ENCODE results near the gene PPP1R14C.

The PPP1R14C gene

GRCh38 chr6:150255840-150256239 lies 113.0 kb downstream of the PPP1R14C start:
- DNase-seq: no peak
- in situ Hi-C loops (cut with HindIII; ENCODE audit: low pct_ligation_motif_present, low pct_unique_long_range_greater_than_20kb, low sequenced_read_pairs): no loop called here

- in situ Hi-C loops (cut with HindIII; ENCODE audit: low pct_ligation_motif_present, low pct_unique_long_range_greater_than_20kb, low sequenced_read_pairs): no loop called here
- DNase-seq: no peak
Observed at GRCh38 chr6:150256618-150257272, 113.9 kb downstream of the PPP1R14C start.

GRCh38 chr6:150258381-150258780 lies 115.5 kb downstream of the PPP1R14C start:
- in situ Hi-C loops (cut with HindIII; ENCODE audit: low pct_ligation_motif_present, low pct_unique_long_range_greater_than_20kb, low sequenced_read_pairs): no loop called here
- no peak for DNase-seq

- in situ Hi-C loops (cut with HindIII; ENCODE audit: low pct_ligation_motif_present, low pct_unique_long_range_greater_than_20kb, low sequenced_read_pairs): no loop called here
- DNase-seq: no peak
Observed at GRCh38 chr6:150260931-150261330, 118.1 kb downstream of the PPP1R14C start.

GRCh38 chr6:150261997-150262697 lies 119.3 kb downstream of the PPP1R14C start:
- DNase-seq: no peak
- in situ Hi-C loops (cut with HindIII; ENCODE audit: low pct_ligation_motif_present, low pct_unique_long_range_greater_than_20kb, low sequenced_read_pairs): no loop called here

GRCh38 chr6:150263765-150264404 lies 121.0 kb downstream of the PPP1R14C start:
- in situ Hi-C loops (cut with HindIII; ENCODE audit: low pct_ligation_motif_present, low pct_unique_long_range_greater_than_20kb, low sequenced_read_pairs): no loop called here
- no peak for DNase-seq

GRCh38 chr6:150266309-150266708 lies 123.5 kb downstream of the PPP1R14C start:
- no peak for DNase-seq
- in situ Hi-C loops (cut with HindIII; ENCODE audit: low pct_ligation_motif_present, low pct_unique_long_range_greater_than_20kb, low sequenced_read_pairs): no loop called here

- in situ Hi-C loops (cut with HindIII; ENCODE audit: low pct_ligation_motif_present, low pct_unique_long_range_greater_than_20kb, low sequenced_read_pairs): no loop called here
Observed at GRCh38 chr6:150266963-150267685, 124.3 kb downstream of the PPP1R14C start.

GRCh38 chr6:150267686-150268561 lies 125.1 kb downstream of the PPP1R14C start:
- no peak for DNase-seq
- in situ Hi-C loops (cut with HindIII; ENCODE audit: low pct_ligation_motif_present, low pct_unique_long_range_greater_than_20kb, low sequenced_read_pairs): no loop called here

More at GRCh38 chr6:150266963-150267685, 124.3 kb downstream of the PPP1R14C start:
- DNase-seq: no peak

GRCh38 chr6:150269130-150269856 lies 126.4 kb downstream of the PPP1R14C start:
- no peak for DNase-seq
- in situ Hi-C loops (cut with HindIII; ENCODE audit: low pct_ligation_motif_present, low pct_unique_long_range_greater_than_20kb, low sequenced_read_pairs): no loop called here

GRCh38 chr6:150269857-150270223 lies 127.0 kb downstream of the PPP1R14C start:
- peak; percentile 60 for DNase-seq
- in situ Hi-C loops (cut with HindIII; ENCODE audit: low pct_ligation_motif_present, low pct_unique_long_range_greater_than_20kb, low sequenced_read_pairs): no loop called here

GRCh38 chr6:150270330-150271052 lies 127.6 kb downstream of the PPP1R14C start:
- no peak for DNase-seq
- in situ Hi-C loops (cut with HindIII; ENCODE audit: low pct_ligation_motif_present, low pct_unique_long_range_greater_than_20kb, low sequenced_read_pairs): no loop called here

GRCh38 chr6:150271172-150271500 lies 128.3 kb downstream of the PPP1R14C start:
- in situ Hi-C loops (cut with HindIII; ENCODE audit: low pct_ligation_motif_present, low pct_unique_long_range_greater_than_20kb, low sequenced_read_pairs): no loop called here
- no peak for DNase-seq

- in situ Hi-C loops (cut with HindIII; ENCODE audit: low pct_ligation_motif_present, low pct_unique_long_range_greater_than_20kb, low sequenced_read_pairs): no loop called here
- no peak for DNase-seq
Observed at GRCh38 chr6:150271501-150272263, 128.8 kb downstream of the PPP1R14C start.

GRCh38 chr6:150272264-150272975 lies 129.6 kb downstream of the PPP1R14C start:
- in situ Hi-C loops (cut with HindIII; ENCODE audit: low pct_ligation_motif_present, low pct_unique_long_range_greater_than_20kb, low sequenced_read_pairs): no loop called here
- no peak for DNase-seq

- no peak for DNase-seq
- in situ Hi-C loops (cut with HindIII; ENCODE audit: low pct_ligation_motif_present, low pct_unique_long_range_greater_than_20kb, low sequenced_read_pairs): no loop called here
Observed at GRCh38 chr6:150272976-150273315, 130.1 kb downstream of the PPP1R14C start.

Data from ACHN (cell line).